Ishikawa (cell line): ENCODE data around the gene SYTL3.

ENCODE experiments used
- CEBPB ChIP-seq: IDR thresholded peaks from 2 replicates; pipeline ENCODE4 v1.6.1; 2012
- CREB1 ChIP-seq: IDR thresholded peaks from 2 replicates; pipeline ENCODE4 v1.6.1; 2012; ENCODE audit warnings: low read depth
- EGR1 ChIP-seq: IDR thresholded peaks from 2 replicates; pipeline ENCODE4 v1.6.1; 2012
- EP300 ChIP-seq: IDR thresholded peaks from 2 replicates; pipeline ENCODE4 v1.6.1; 2012; ENCODE audit warnings: borderline replicate concordance
- FOXM1 ChIP-seq: IDR thresholded peaks from 2 replicates; pipeline ENCODE4 v1.6.1; 2012; ENCODE audit warnings: low read depth, borderline replicate concordance
- NFIC ChIP-seq: IDR thresholded peaks from 2 replicates; pipeline ENCODE4 v1.6.1; 2012
- RAD21 ChIP-seq: IDR thresholded peaks from 2 replicates; pipeline ENCODE4 v1.6.1; 2012; ENCODE audit warnings: low read depth
- TAF1 ChIP-seq: IDR thresholded peaks from 2 replicates; pipeline ENCODE4 v1.6.1; 2012; ENCODE audit warnings: low read depth, mild to moderate bottlenecking
- TCF12 ChIP-seq: IDR thresholded peaks from 2 replicates; pipeline ENCODE4 v1.6.1; 2012; ENCODE audit warnings: low read depth
- TEAD4 ChIP-seq: IDR thresholded peaks from 2 replicates; pipeline ENCODE4 v1.6.1; 2012
- YY1 ChIP-seq: IDR thresholded peaks from 2 replicates; pipeline ENCODE4 v1.6.1; 2012; ENCODE audit warnings: low read depth
- ZBTB7A ChIP-seq: IDR thresholded peaks from 2 replicates; pipeline ENCODE4 v1.6.1; 2012; ENCODE audit warnings: low read depth
- TF ChIP-seq, protein P1 (sequence below): IDR thresholded peaks from 2 replicates; pipeline ENCODE4 v1.6.1; 2012
- TF ChIP-seq, protein P2 (sequence below): IDR thresholded peaks from 2 replicates; pipeline ENCODE4 v1.6.1; 2012; ENCODE audit warnings: low read depth, mild to moderate bottlenecking
- TF ChIP-seq, protein P3 (sequence below): IDR thresholded peaks from 2 replicates; pipeline ENCODE4 v1.6.1; 2012

Gene SYTL3

DNA sequence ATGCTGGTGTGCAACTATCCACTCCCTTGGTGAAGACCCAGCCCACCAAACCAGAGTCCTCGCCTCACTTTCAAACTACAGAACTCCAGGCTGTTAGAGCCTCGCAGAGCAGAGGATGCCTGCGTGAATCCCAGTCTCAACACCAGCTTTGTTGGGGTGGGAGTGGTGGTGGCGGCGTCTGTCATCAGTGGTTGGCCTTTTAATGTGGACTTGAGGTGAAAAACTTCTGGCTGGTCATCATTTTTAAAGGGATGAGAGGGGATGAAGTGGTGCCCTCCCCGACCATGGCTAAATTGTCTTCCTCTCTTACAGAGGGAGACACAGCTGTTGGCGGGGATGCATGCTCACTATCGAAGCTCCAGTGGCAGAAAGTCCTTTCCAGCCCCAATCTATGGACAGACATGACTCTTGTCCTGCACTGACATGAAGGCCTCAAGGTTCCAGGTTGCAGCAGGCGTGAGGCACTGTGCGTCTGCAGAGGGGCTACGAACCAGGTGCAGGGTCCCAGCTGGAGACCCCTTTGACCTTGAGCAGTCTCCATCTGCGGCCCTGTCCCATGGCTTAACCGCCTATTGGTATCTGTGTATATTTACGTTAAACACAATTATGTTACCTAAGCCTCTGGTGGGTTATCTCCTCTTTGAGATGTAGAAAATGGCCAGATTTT, 114.5 kb downstream of the SYTL3 start:
- TF ChIP-seq RAD21 (no peak), TCF12 (no peak), FOXM1 (no peak), YY1 (no peak), TEAD4 (no peak), CEBPB (no peak), EGR1 (no peak), CREB1 (no peak), TAF1 (no peak), EP300 (no peak), ZBTB7A (no peak), NFIC (no peak)
- TF ChIP-seq, protein P1, sequence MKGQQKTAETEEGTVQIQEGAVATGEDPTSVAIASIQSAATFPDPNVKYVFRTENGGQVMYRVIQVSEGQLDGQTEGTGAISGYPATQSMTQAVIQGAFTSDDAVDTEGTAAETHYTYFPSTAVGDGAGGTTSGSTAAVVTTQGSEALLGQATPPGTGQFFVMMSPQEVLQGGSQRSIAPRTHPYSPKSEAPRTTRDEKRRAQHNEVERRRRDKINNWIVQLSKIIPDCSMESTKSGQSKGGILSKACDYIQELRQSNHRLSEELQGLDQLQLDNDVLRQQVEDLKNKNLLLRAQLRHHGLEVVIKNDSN = no peak
- TF ChIP-seq, protein P2, sequence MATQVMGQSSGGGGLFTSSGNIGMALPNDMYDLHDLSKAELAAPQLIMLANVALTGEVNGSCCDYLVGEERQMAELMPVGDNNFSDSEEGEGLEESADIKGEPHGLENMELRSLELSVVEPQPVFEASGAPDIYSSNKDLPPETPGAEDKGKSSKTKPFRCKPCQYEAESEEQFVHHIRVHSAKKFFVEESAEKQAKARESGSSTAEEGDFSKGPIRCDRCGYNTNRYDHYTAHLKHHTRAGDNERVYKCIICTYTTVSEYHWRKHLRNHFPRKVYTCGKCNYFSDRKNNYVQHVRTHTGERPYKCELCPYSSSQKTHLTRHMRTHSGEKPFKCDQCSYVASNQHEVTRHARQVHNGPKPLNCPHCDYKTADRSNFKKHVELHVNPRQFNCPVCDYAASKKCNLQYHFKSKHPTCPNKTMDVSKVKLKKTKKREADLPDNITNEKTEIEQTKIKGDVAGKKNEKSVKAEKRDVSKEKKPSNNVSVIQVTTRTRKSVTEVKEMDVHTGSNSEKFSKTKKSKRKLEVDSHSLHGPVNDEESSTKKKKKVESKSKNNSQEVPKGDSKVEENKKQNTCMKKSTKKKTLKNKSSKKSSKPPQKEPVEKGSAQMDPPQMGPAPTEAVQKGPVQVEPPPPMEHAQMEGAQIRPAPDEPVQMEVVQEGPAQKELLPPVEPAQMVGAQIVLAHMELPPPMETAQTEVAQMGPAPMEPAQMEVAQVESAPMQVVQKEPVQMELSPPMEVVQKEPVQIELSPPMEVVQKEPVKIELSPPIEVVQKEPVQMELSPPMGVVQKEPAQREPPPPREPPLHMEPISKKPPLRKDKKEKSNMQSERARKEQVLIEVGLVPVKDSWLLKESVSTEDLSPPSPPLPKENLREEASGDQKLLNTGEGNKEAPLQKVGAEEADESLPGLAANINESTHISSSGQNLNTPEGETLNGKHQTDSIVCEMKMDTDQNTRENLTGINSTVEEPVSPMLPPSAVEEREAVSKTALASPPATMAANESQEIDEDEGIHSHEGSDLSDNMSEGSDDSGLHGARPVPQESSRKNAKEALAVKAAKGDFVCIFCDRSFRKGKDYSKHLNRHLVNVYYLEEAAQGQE = no peak
- TF ChIP-seq, protein P3, sequence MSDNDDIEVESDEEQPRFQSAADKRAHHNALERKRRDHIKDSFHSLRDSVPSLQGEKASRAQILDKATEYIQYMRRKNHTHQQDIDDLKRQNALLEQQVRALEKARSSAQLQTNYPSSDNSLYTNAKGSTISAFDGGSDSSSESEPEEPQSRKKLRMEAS = no peak

DNA sequence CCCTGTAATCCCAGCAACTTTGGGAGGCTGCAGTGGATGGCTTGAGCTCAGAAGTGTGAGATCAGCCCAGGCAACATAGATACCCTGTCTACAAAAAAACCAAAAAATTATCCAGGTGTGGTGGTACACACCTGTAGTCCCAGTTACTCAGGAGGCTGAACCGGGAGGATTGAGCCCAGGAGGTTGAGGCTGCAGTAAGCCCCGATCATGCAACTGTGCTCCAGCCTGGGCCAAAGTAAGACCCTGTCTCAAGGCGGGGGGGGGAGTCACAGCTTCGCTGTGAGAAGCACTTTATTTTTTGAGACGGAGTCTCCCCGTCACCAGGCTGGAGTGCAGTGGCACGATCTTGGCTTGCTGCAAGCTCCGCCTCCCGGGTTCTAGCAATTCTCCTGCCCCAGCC, 115.1 kb downstream of the SYTL3 start:
- TF ChIP-seq, protein P2 = no peak
- TF ChIP-seq NFIC (no peak), FOXM1 (no peak), TAF1 (no peak), TEAD4 (no peak), RAD21 (no peak), YY1 (no peak), TCF12 (no peak), EGR1 (no peak)
- TF ChIP-seq, protein P3 = no peak
- TF ChIP-seq, protein P1 = no peak

DNA sequence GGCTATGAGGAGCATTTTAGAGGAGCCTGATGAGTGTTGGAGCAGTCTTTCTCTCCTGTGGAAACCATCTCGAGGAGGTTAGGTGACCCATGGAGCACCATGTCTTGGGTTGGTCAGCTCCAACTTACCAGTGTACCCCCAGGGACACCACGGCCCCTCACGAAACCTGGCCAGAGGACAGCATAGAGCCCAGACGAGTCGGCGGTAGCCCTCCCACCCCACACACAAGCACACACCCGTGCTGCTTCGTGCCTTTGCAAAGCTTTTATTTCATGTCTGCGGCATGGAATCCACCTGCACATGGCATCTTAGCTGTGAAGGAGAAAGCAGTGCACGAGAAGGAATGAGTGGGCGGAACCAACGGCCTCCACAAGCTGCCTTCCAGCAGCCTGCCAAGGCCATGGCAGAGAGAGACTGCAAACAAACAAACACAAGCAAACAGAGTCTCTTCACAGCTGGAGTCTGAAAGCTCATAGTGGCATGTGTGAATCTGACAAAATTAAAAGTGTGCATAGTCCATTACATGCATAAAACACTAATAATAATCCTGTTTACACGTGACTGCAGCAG, 115.7 kb downstream of the SYTL3 start:
- TF ChIP-seq, protein P1 = no peak
- no peak for TF ChIP-seq FOXM1
- TF ChIP-seq ZBTB7A = no peak
- TF ChIP-seq, protein P3 = no peak
- no peak for TF ChIP-seq RAD21
- TF ChIP-seq CEBPB = no peak
- TF ChIP-seq TAF1 = no peak
- TF ChIP-seq, protein P2 = no peak
- no peak for TF ChIP-seq EP300
- TF ChIP-seq YY1 = no peak
- TF ChIP-seq EGR1 = no peak
- TF ChIP-seq TCF12 = no peak
- no peak for TF ChIP-seq CREB1
- TF ChIP-seq TEAD4 = no peak
- TF ChIP-seq NFIC = no peak
